ENCODE measurements around the gene DIP2B.

DNA sequence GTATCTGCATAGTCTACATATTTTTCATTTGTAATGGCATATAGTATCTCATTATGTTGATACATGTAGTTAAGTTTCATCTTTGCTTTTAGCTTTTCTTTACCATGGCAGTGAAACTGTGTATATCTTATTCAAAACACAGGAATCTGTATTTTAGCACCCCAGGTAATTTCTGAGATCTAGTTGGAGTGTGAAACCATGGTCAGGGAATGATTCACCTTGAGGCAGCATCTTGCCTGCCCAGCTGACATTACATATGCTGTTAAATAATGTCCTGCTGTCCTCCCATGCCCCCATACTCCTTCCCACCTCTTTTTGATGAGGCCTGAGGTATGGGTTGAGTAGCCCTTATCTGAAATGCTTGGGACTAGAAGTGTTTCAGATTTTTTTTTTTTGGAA lies 133.7 kb downstream of the DIP2B start:
- TF ChIP-seq, protein P1, sequence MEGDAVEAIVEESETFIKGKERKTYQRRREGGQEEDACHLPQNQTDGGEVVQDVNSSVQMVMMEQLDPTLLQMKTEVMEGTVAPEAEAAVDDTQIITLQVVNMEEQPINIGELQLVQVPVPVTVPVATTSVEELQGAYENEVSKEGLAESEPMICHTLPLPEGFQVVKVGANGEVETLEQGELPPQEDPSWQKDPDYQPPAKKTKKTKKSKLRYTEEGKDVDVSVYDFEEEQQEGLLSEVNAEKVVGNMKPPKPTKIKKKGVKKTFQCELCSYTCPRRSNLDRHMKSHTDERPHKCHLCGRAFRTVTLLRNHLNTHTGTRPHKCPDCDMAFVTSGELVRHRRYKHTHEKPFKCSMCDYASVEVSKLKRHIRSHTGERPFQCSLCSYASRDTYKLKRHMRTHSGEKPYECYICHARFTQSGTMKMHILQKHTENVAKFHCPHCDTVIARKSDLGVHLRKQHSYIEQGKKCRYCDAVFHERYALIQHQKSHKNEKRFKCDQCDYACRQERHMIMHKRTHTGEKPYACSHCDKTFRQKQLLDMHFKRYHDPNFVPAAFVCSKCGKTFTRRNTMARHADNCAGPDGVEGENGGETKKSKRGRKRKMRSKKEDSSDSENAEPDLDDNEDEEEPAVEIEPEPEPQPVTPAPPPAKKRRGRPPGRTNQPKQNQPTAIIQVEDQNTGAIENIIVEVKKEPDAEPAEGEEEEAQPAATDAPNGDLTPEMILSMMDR (IDR thresholded peaks at IDR 0.05), result no peak
- no peak for TF ChIP-seq EZH2phosphoT487 (IDR thresholded peaks at IDR 0.05)

Measured in neural progenitor cell (in vitro differentiated cells).